Ascending aorta (tissue), 2 donors: ENCODE data around the gene ERCC6L2. TPM values are rescaled to one million over a fixed set of nuclear protein-coding genes. Genes with fewer than 3 reads are reported as not detected.

ENCODE experiments used
- DNase-seq, 2 donors: peaks; one replicate each; pipeline ENCODE4 v3.0.0-alpha.2; 2019; ENCODE audit warnings: low spot score in 2 of 2
- H3K27ac ChIP-seq, 2 donors: fragments of 200-600 bp; sonication (generic); one replicate each; pipeline ENCODE4 v1.5.1; 2016 to 2017; ENCODE audit warnings: mild to moderate bottlenecking in 1 of 2
- H3K27me3 ChIP-seq: fragments of 200-600 bp; sonication (generic); one replicate; pipeline ENCODE4 v1.5.1; 2017
- H3K36me3 ChIP-seq, 2 donors: fragments of 200-600 bp; sonication (generic); one replicate each; pipeline ENCODE4 v1.5.1; 2016
- H3K4me1 ChIP-seq, 2 donors: fragments of 200-600 bp; sonication (generic); one replicate each; pipeline ENCODE4 v1.5.1; 2016 to 2017; ENCODE audit warnings: mild to moderate bottlenecking in 1 of 2
- H3K4me3 ChIP-seq, 2 donors: fragments of 200-600 bp; sonication (generic); one replicate each; pipeline ENCODE4 v1.5.1; 2016 to 2017; ENCODE audit warnings: mild to moderate bottlenecking in 1 of 2
- H3K9me3 ChIP-seq, 2 donors: fragments of 200-600 bp; sonication (generic); one replicate each; pipeline ENCODE4 v1.5.1; 2016
- intact Hi-C: fragments of 100-400 bp; cut with DNase I; formaldehyde crosslinking; loops from one replicate; pipeline ENCODE4 v1.15.1; 2023
- total RNA-seq: library from RNA; depleted of rRNA; stranded (reverse); fragments of >200 nt; gene quantifications from one replicate; pipeline ENCODE4 v1.1.0, GENCODE V29; 2016
- TF ChIP-seq, protein P1 (sequence below), 3 experiments: fragments of 200-600 bp in 2 of 3; fragments of 450-650 bp in 1 of 3; sonication (generic) in 2 of 3; IDR thresholded peaks; one replicate each; pipeline ENCODE4 v1.5.1; 2016 to 2019; ENCODE audit warnings: antibody characterized with exemption in 3 of 3, mild to moderate bottlenecking in 1 of 3, moderate library complexity in 1 of 3

ERCC6L2 gene
- total RNA-seq, 1 donor from 2014 or later = 22.9 TPM

GRCh38 chr9:95971815-95972214 lies 96.3 kb downstream of the ERCC6L2 start:
- no peaks in the 10 kb centered on the region for H3K27me3 ChIP-seq
- no peak overlapping the region for H3K4me3 ChIP-seq
- intact Hi-C loops = no loop called here
- H3K36me3 ChIP-seq = peaks cover 19 to 38% of the 10 kb centered on the region in 2 donors
- H3K4me1 ChIP-seq = no peaks in the 10 kb centered on the region
- H3K9me3 ChIP-seq = no peaks in the 10 kb centered on the region
- TF ChIP-seq, protein P1, sequence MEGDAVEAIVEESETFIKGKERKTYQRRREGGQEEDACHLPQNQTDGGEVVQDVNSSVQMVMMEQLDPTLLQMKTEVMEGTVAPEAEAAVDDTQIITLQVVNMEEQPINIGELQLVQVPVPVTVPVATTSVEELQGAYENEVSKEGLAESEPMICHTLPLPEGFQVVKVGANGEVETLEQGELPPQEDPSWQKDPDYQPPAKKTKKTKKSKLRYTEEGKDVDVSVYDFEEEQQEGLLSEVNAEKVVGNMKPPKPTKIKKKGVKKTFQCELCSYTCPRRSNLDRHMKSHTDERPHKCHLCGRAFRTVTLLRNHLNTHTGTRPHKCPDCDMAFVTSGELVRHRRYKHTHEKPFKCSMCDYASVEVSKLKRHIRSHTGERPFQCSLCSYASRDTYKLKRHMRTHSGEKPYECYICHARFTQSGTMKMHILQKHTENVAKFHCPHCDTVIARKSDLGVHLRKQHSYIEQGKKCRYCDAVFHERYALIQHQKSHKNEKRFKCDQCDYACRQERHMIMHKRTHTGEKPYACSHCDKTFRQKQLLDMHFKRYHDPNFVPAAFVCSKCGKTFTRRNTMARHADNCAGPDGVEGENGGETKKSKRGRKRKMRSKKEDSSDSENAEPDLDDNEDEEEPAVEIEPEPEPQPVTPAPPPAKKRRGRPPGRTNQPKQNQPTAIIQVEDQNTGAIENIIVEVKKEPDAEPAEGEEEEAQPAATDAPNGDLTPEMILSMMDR (IDR thresholded peaks at IDR 0.05) = no peak
- no peak for DNase-seq
- H3K27ac ChIP-seq = no peak overlapping the region

DNA sequence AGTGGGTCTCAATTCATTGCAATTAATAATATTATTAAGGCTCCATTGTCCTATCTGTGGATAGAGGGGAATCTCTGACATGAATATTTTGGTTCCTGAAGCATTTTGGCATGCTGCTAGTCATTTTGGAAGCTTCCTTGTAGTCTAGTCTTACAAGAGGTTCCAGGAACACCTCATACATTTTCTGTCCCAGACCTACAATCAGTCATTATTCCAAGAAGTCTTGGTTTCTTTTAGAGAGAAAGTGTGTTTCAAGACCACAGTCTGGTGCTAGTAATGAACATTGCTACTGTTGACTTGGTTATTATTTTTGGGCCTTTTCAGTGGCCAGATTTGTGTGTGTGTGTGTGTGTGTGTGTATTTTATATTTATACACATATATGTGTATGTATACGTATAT lies 98.9 kb downstream of the ERCC6L2 start:
- TF ChIP-seq, protein P1 (IDR thresholded peaks at IDR 0.05) = no peak
- intact Hi-C loops = no loop called here
- H3K4me1 ChIP-seq = no peaks in the 10 kb centered on the region

DNA sequence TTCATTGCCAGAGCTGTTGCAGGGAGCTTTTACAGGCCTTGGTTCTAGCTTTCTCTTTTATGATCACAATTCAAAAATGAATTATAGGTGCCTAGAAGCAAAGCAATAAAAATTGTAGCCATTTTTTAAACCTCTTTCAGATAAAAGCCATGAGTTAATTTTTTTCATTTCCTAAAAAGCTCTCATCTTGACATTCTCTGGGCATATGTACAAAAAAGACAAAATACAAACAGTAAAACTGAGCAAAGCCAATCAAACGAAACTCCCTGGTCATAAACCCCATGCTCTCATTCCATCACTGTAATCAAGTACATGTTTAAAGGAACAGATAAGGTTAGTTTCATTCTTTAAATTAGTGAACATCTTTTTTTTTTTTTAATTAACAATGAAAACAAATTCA lies 101.9 kb downstream of the ERCC6L2 start:
- H3K4me3 ChIP-seq = no peak overlapping the region
- H3K9me3 ChIP-seq = no peaks in the 10 kb centered on the region
- no peak for DNase-seq
- intact Hi-C loops = no loop called here
- no peak overlapping the region for H3K27ac ChIP-seq
- TF ChIP-seq, protein P1 (IDR thresholded peaks at IDR 0.05) = no peak
- H3K4me1 ChIP-seq = no peaks in the 10 kb centered on the region
- H3K36me3 ChIP-seq = peaks cover 19 to 34% of the 10 kb centered on the region in 2 donors
- no peaks in the 10 kb centered on the region for H3K27me3 ChIP-seq

More for the DNA sequence above, 98.9 kb downstream of the ERCC6L2 start:
- Histone ChIP-seq H3K27ac (no peak overlapping the region), H3K9me3 (no peaks in the 10 kb centered on the region), H3K36me3 (peaks cover 26 to 46% of the 10 kb centered on the region in 2 donors), H3K27me3 (no peaks in the 10 kb centered on the region), H3K4me3 (no peak overlapping the region)
- DNase-seq = no peak

GRCh38 chr9:95978106-95978505 lies 102.6 kb downstream of the ERCC6L2 start:
- TF ChIP-seq, protein P1 (IDR thresholded peaks at IDR 0.05) = no peak
- no peaks in the 10 kb centered on the region for H3K27me3 ChIP-seq
- H3K4me1 ChIP-seq = no peaks in the 10 kb centered on the region
- H3K27ac ChIP-seq = no peak overlapping the region
- peaks cover 12 to 27% of the 10 kb centered on the region in 2 donors for H3K36me3 ChIP-seq
- intact Hi-C loops = no loop called here
- no peak for DNase-seq
- H3K4me3 ChIP-seq = no peak overlapping the region
- no peaks in the 10 kb centered on the region for H3K9me3 ChIP-seq

GRCh38 chr9:95979446-95979845 lies 104.0 kb downstream of the ERCC6L2 start:
- Histone ChIP-seq H3K9me3 (no peaks in the 10 kb centered on the region), H3K27ac (no peak overlapping the region), H3K4me1 (no peaks in the 10 kb centered on the region), H3K4me3 (no peak overlapping the region), H3K27me3 (no peaks in the 10 kb centered on the region), H3K36me3 (peaks cover 11 to 14% of the 10 kb centered on the region in 2 donors)
- TF ChIP-seq, protein P1 (IDR thresholded peaks at IDR 0.05) = no peak
- intact Hi-C loops = no loop called here
- DNase-seq = no peak
